H9 (cell line): ENCODE measurements around the gene PXDC1. TPM values are rescaled to one million over a fixed set of nuclear protein-coding genes. Genes with fewer than 3 reads are reported as not detected.

ENCODE experiments used
- DNase-seq: peaks from one replicate; pipeline ENCODE4 v3.0.0-alpha.2; 2017
- H2AFZ ChIP-seq: one replicate; pipeline ENCODE4 v1.6.1; 2013; ENCODE audit warnings: mild to moderate bottlenecking, low read length, control low read depth, moderate library complexity
- H2AK5ac ChIP-seq: 2 replicates; pipeline ENCODE4 v1.6.1; 2013; ENCODE audit warnings: low read length, control low read depth, mixed read lengths; ENCODE audit not compliant: insufficient read length
- H2BK120ac ChIP-seq: one replicate; pipeline ENCODE4 v1.6.1; 2013; ENCODE audit warnings: low read depth, mild to moderate bottlenecking, low read length, control low read depth, inconsistent platforms; ENCODE audit not compliant: poor library complexity, severe bottlenecking
- H2BK12ac ChIP-seq: 2 replicates; pipeline ENCODE4 v1.6.1; 2013; ENCODE audit warnings: low read length, control low read depth, mixed read lengths, low read depth; ENCODE audit not compliant: insufficient read length
- H2BK15ac ChIP-seq: 2 replicates; pipeline ENCODE4 v1.6.1; 2013; ENCODE audit warnings: low read depth, low read length, control low read depth
- H2BK20ac ChIP-seq: one replicate; pipeline ENCODE4 v1.6.1; 2013; ENCODE audit warnings: low read depth, mild to moderate bottlenecking, low read length, control low read depth, inconsistent platforms; ENCODE audit not compliant: poor library complexity, severe bottlenecking
- H2BK5ac ChIP-seq: 2 replicates; pipeline ENCODE4 v1.6.1; 2013; ENCODE audit warnings: low read length, control low read depth, mixed read lengths; ENCODE audit not compliant: insufficient read length
- H3K14ac ChIP-seq: 2 replicates; pipeline ENCODE4 v1.6.1; 2013; ENCODE audit warnings: low read length, control low read depth; ENCODE audit not compliant: insufficient read depth
- H3K18ac ChIP-seq: 2 replicates; pipeline ENCODE4 v1.6.1; 2013; ENCODE audit warnings: low read depth, mild to moderate bottlenecking, mixed read lengths, low read length, control low read depth; ENCODE audit not compliant: insufficient read length
- H3K23ac ChIP-seq: 2 replicates; pipeline ENCODE4 v1.6.1; 2013; ENCODE audit warnings: low read length, control low read depth, mixed read lengths, low read depth; ENCODE audit not compliant: insufficient read length
- H3K23me2 ChIP-seq: 2 replicates; pipeline ENCODE4 v1.6.1; 2013; ENCODE audit warnings: low read depth, mild to moderate bottlenecking, mixed read lengths, low read length, control low read depth; ENCODE audit not compliant: insufficient read length, poor library complexity, severe bottlenecking
- H3K27ac ChIP-seq: 2 replicates; pipeline ENCODE4 v1.5.1; 2013; ENCODE audit warnings: low read length, control low read depth, mixed read lengths, low read depth; ENCODE audit not compliant: insufficient read length
- H3K27me3 ChIP-seq: 2 replicates; pipeline ENCODE4 v1.6.1; 2013; ENCODE audit warnings: low read length, control low read depth, inconsistent platforms; ENCODE audit not compliant: insufficient read depth
- H3K4ac ChIP-seq: 2 replicates; pipeline ENCODE4 v1.6.1; 2013; ENCODE audit warnings: low read depth, mild to moderate bottlenecking, control low read depth, inconsistent platforms, low read length, moderate library complexity
- H3K4me1 ChIP-seq: 2 replicates; pipeline ENCODE4 v1.6.1; 2013; ENCODE audit warnings: low read length, control low read depth, inconsistent platforms; ENCODE audit not compliant: insufficient read depth
- H3K4me2 ChIP-seq: 2 replicates; pipeline ENCODE4 v1.6.1; 2013; ENCODE audit warnings: low read length, control low read depth, mixed read lengths; ENCODE audit not compliant: insufficient read length, insufficient read depth
- H3K56ac ChIP-seq: 2 replicates; pipeline ENCODE4 v1.6.1; 2013; ENCODE audit warnings: low read depth, mild to moderate bottlenecking, mixed read lengths, low read length, control low read depth; ENCODE audit not compliant: insufficient read length
- H3K79me1 ChIP-seq: 2 replicates; pipeline ENCODE4 v1.6.1; 2013; ENCODE audit warnings: low read depth, mild to moderate bottlenecking, moderate library complexity, low read length, control low read depth, inconsistent platforms; ENCODE audit not compliant: insufficient read depth, poor library complexity, severe bottlenecking
- H3K79me2 ChIP-seq: 2 replicates; pipeline ENCODE4 v1.6.1; 2013; ENCODE audit warnings: low read length, control low read depth, inconsistent platforms; ENCODE audit not compliant: insufficient read depth
- H3K9ac ChIP-seq: 2 replicates; pipeline ENCODE4 v1.6.1; 2013; ENCODE audit warnings: low read length, control low read depth, mixed read lengths; ENCODE audit not compliant: insufficient read length; ENCODE audit errors: extremely low read depth
- H3K9me3 ChIP-seq: one replicate; pipeline ENCODE4 v1.6.1; 2013; ENCODE audit warnings: low read depth, low read length, inconsistent platforms; ENCODE audit not compliant: control insufficient read depth
- H3T11ph ChIP-seq: one replicate; pipeline ENCODE4 v1.6.1; 2013; ENCODE audit warnings: mild to moderate bottlenecking, low read length, control low read depth, inconsistent platforms
- H4K20me1 ChIP-seq: one replicate; pipeline ENCODE4 v1.6.1; 2013; ENCODE audit not compliant: control insufficient read depth, insufficient read length, insufficient read depth
- H4K5ac ChIP-seq: 2 replicates; pipeline ENCODE4 v1.6.1; 2013; ENCODE audit warnings: low read depth, mild to moderate bottlenecking, mixed read lengths, low read length, control low read depth; ENCODE audit not compliant: insufficient read length
- H4K8ac ChIP-seq: replicated peaks from 2 replicates; pipeline ENCODE4 v1.6.1; 2013; ENCODE audit warnings: low read length, control low read depth, mixed read lengths, low read depth; ENCODE audit not compliant: insufficient read length
- H4K91ac ChIP-seq: 2 replicates; pipeline ENCODE4 v1.6.1; 2013; ENCODE audit warnings: low read depth, mild to moderate bottlenecking, moderate library complexity, mixed read lengths, low read length, control low read depth; ENCODE audit not compliant: insufficient read length
- H3K27ac Mint-ChIP-seq, 3 experiments: 2 replicates in 2 of 3; 3 replicates in 1 of 3; pipeline ENCODE4 v1.8.0; 2020 to 2021; ENCODE audit warnings: mixed read lengths in 3 of 3, mild to moderate bottlenecking in 1 of 3, moderate library complexity in 1 of 3
- H3K27me3 Mint-ChIP-seq: 2 replicates; pipeline ENCODE4 v1.8.0; 2021; ENCODE audit warnings: low read depth, mild to moderate bottlenecking, moderate library complexity, mixed read lengths
- H3K36me3 Mint-ChIP-seq, 3 experiments: 2 replicates in 2 of 3; 3 replicates in 1 of 3; pipeline ENCODE4 v1.8.0; 2020 to 2021; ENCODE audit warnings: low read depth in 3 of 3, mixed read lengths in 3 of 3; ENCODE audit not compliant: insufficient read depth in 1 of 3
- H3K4me1 Mint-ChIP-seq, 2 experiments: 2 replicates each; pipeline ENCODE4 v1.8.0; 2020; ENCODE audit warnings: mixed read lengths in 2 of 2
- H3K4me3 Mint-ChIP-seq, 2 experiments: 2 replicates in 1 of 2; 3 replicates in 1 of 2; pipeline ENCODE4 v1.8.0; 2020 to 2021; ENCODE audit warnings: mild to moderate bottlenecking in 2 of 2, mixed read lengths in 2 of 2, moderate library complexity in 1 of 2
- H3K9me3 Mint-ChIP-seq, 2 experiments: 2 replicates in 1 of 2; 3 replicates in 1 of 2; pipeline ENCODE4 v1.8.0; 2020; ENCODE audit warnings: mild to moderate bottlenecking in 2 of 2, mixed read lengths in 2 of 2, moderate library complexity in 1 of 2
- CTCF ChIP-seq: fragments of 200-600 bp; sonication (generic); conservative IDR thresholded peaks from 3 replicates; pipeline ENCODE4 v1.8.0; 2021; ENCODE audit warnings: antibody characterized with exemption, mild to moderate bottlenecking
- WGBS: extraction: QIAGEN DNeasy Blood & Tissue Kit; methylation state at CpG from one replicate; pipeline ENCODE4 v1.1.7; 2013; ENCODE audit warnings: missing lambda C conversion rate, low lambda C conversion rate, mixed read lengths; ENCODE audit not compliant: insufficient read length; ENCODE audit errors: extremely low coverage; 5-methylcytosine and 5-hydroxymethylcytosine counted together
- total RNA-seq: library from RNA; stranded (reverse); gene quantifications from 2 replicates; pipeline ENCODE4 v1.2.1, GENCODE V29; 2021

PXDC1 gene
- total RNA-seq, 1 experiment from 2014 or later, result 3.1 TPM

- Histone ChIP-seq H2BK20ac (no peak overlapping the region), H3K4ac (no peak overlapping the region), H3K4me1 (no peaks in the 10 kb centered on the region; the same call in 1 of the 2 replicates), H2BK12ac (no peak overlapping the region), H3K56ac (no peak overlapping the region), H3K9me3 (peaks cover 5% of the 10 kb centered on the region), H3T11ph (no peak overlapping the region), H3K23me2 (no peaks in the 10 kb centered on the region), H3K27ac (no peak overlapping the region), H4K20me1 (no peaks in the 10 kb centered on the region), H2AK5ac (no peak overlapping the region), H3K23ac (no peak overlapping the region), H3K9ac (no peak overlapping the region), H4K5ac (no peak overlapping the region), H4K91ac (no peak overlapping the region), H3K79me1 (no peaks in the 10 kb centered on the region), H3K4me2 (no peak overlapping the region), H3K27me3 (no peaks in the 10 kb centered on the region), H2BK5ac (no peak overlapping the region), H2BK120ac (no peak overlapping the region), H4K8ac (no peak overlapping the region), H3K18ac (no peak overlapping the region), H3K14ac (no peak overlapping the region), H2BK15ac (no peak overlapping the region), H2AFZ (no peak overlapping the region), H3K79me2 (no peaks in the 10 kb centered on the region)
- peaks cover 5% of the 10 kb centered on the region for H3K27me3 Mint-ChIP-seq
- TF ChIP-seq CTCF, result no peak
- WGBS, result no CpG with 5 or more reads among the region's 1 CpG
- H3K27ac Mint-ChIP-seq, result no peak overlapping the region
- no peak overlapping the region for H3K4me3 Mint-ChIP-seq
- H3K4me1 Mint-ChIP-seq, result peaks cover 10% of the 10 kb centered on the region in 2 experiments
- no peak for DNase-seq
- H3K36me3 Mint-ChIP-seq, result peaks cover 0 to 5% (median 0%) of the 10 kb centered on the region in 3 experiments; a peak in 1 of 7 replicates
- H3K9me3 Mint-ChIP-seq, result peaks cover 0 to 2% of the 10 kb centered on the region in 2 experiments; a peak in 2 of 5 replicates
These were observed 36.7 kb downstream of the PXDC1 start for GRCh38 chr6:3714768-3715167.
